Activated CD8-positive, alpha-beta T cell treated with anti-CD3 and anti-CD28 coated beads, Interleukin-2, amount 10 ng/mL, durations not matched to agents 7 days and 5 days (primary cell): ENCODE measurements around the gene SMOC2. TPM values are rescaled to one million over a fixed set of nuclear protein-coding genes. Genes with fewer than 3 reads are reported as not detected.

ENCODE experiments used
- ATAC-seq: fragments of 150-1000 bp; cut with Tn5 transposase; one replicate; pipeline ENCODE4 v1.10.0; 2021; ENCODE audit warnings: moderate library complexity
- CTCF ChIA-PET: fragments of 350-600 bp; sonication (Branson Sonifier 250); formaldehyde crosslinking; loops from one replicate; lab custom pipeline; 2021; ENCODE audit warnings: antibody characterized with exemption; lab: Charles Lee
- POLR2A ChIA-PET: fragments of 350-600 bp; sonication (Branson Sonifier 250); formaldehyde crosslinking; loops from one replicate; lab custom pipeline; 2021; ENCODE audit warnings: antibody characterized with exemption; lab: Charles Lee
- DNase-seq: peaks from one replicate; pipeline ENCODE4 v3.0.0-alpha.2; 2020
- H3K27ac Mint-ChIP-seq: one replicate; pipeline ENCODE4 v1.8.0; 2021; ENCODE audit warnings: mild to moderate bottlenecking, mixed read lengths
- H3K27me3 Mint-ChIP-seq: one replicate; pipeline ENCODE4 v1.8.0; 2021; ENCODE audit warnings: low read depth, mixed read lengths
- H3K36me3 Mint-ChIP-seq: one replicate; pipeline ENCODE4 v1.8.0; 2021; ENCODE audit warnings: low read depth, mixed read lengths
- H3K4me1 Mint-ChIP-seq: one replicate; pipeline ENCODE4 v1.8.0; 2021; ENCODE audit warnings: low read depth, mixed read lengths
- H3K4me3 Mint-ChIP-seq: one replicate; pipeline ENCODE4 v1.8.0; 2021; ENCODE audit warnings: mild to moderate bottlenecking, mixed read lengths
- H3K9me3 Mint-ChIP-seq: one replicate; pipeline ENCODE4 v1.8.0; 2022; ENCODE audit warnings: mixed read lengths; ENCODE audit not compliant: insufficient read depth
- total RNA-seq, 2 experiments: library from RNA; stranded (reverse); gene quantifications; one replicate each; pipeline ENCODE4 v1.2.3, GENCODE V29; 2021

The SMOC2 gene
- total RNA-seq, 2 experiments from 2014 or later, result not detected

- DNase-seq, result no peak
- no peaks in the 10 kb centered on the region for H3K36me3 Mint-ChIP-seq
- H3K4me1 Mint-ChIP-seq, result no peaks in the 10 kb centered on the region
- ChIA-PET CTCF (no interaction called here), POLR2A (no interaction called here)
- no peak for ATAC-seq
- H3K27me3 Mint-ChIP-seq, result no peaks in the 10 kb centered on the region
- H3K9me3 Mint-ChIP-seq, result no peaks in the 10 kb centered on the region
- H3K27ac Mint-ChIP-seq, result no peak overlapping the region
- H3K4me3 Mint-ChIP-seq, result no peak overlapping the region
These were observed 195.4 kb downstream of the SMOC2 start for GRCh38 chr6:168636147-168637004.

GRCh38 chr6:168637834-168638233 lies 196.8 kb downstream of the SMOC2 start:
- no peaks in the 10 kb centered on the region for H3K9me3 Mint-ChIP-seq
- H3K27me3 Mint-ChIP-seq, result no peaks in the 10 kb centered on the region
- no peaks in the 10 kb centered on the region for H3K36me3 Mint-ChIP-seq
- no peaks in the 10 kb centered on the region for H3K4me1 Mint-ChIP-seq
- ChIA-PET CTCF (no interaction called here), POLR2A (no interaction called here)
- H3K27ac Mint-ChIP-seq, result no peak overlapping the region
- ATAC-seq (no peak), DNase-seq (no peak)
- no peak overlapping the region for H3K4me3 Mint-ChIP-seq

- no peak overlapping the region for H3K27ac Mint-ChIP-seq
- no peak overlapping the region for H3K4me3 Mint-ChIP-seq
- no peaks in the 10 kb centered on the region for H3K27me3 Mint-ChIP-seq
- no peak for ATAC-seq
- H3K9me3 Mint-ChIP-seq, result no peaks in the 10 kb centered on the region
- H3K36me3 Mint-ChIP-seq, result no peaks in the 10 kb centered on the region
- ChIA-PET CTCF (no interaction called here), POLR2A (no interaction called here)
- no peak for DNase-seq
- no peaks in the 10 kb centered on the region for H3K4me1 Mint-ChIP-seq
These were observed 197.7 kb downstream of the SMOC2 start for GRCh38 chr6:168638468-168639271.

- CTCF ChIA-PET, result no interaction called here
- Mint-ChIP-seq H3K4me3 (no peak overlapping the region), H3K27me3 (no peaks in the 10 kb centered on the region)
These were observed 199.2 kb downstream of the SMOC2 start for GRCh38 chr6:168640181-168640580.

GRCh38 chr6:168640768-168641167 lies 199.8 kb downstream of the SMOC2 start:
- Mint-ChIP-seq H3K36me3 (no peaks in the 10 kb centered on the region), H3K27ac (no peak overlapping the region), H3K9me3 (no peaks in the 10 kb centered on the region), H3K4me3 (no peak overlapping the region), H3K4me1 (no peaks in the 10 kb centered on the region), H3K27me3 (no peaks in the 10 kb centered on the region)
- CTCF ChIA-PET, result no interaction called here
- DNase-seq, result no peak
- POLR2A ChIA-PET, result no interaction called here
- no peak for ATAC-seq

More at GRCh38 chr6:168640181-168640580, 199.2 kb downstream of the SMOC2 start:
- Mint-ChIP-seq H3K9me3 (no peaks in the 10 kb centered on the region), H3K4me1 (no peaks in the 10 kb centered on the region), H3K27ac (no peak overlapping the region), H3K36me3 (no peaks in the 10 kb centered on the region)
- POLR2A ChIA-PET, result no interaction called here
- no peak for DNase-seq
- ATAC-seq, result no peak

GRCh38 chr6:168641446-168641845 lies 200.5 kb downstream of the SMOC2 start:
- H3K4me1 Mint-ChIP-seq, result no peaks in the 10 kb centered on the region
- ATAC-seq, result no peak
- H3K9me3 Mint-ChIP-seq, result no peaks in the 10 kb centered on the region
- CTCF ChIA-PET, result no interaction called here
- no peak overlapping the region for H3K27ac Mint-ChIP-seq
- DNase-seq, result no peak
- no peaks in the 10 kb centered on the region for H3K36me3 Mint-ChIP-seq
- no peaks in the 10 kb centered on the region for H3K27me3 Mint-ChIP-seq
- POLR2A ChIA-PET, result no interaction called here
- no peak overlapping the region for H3K4me3 Mint-ChIP-seq

GRCh38 chr6:168643401-168643800 lies 202.4 kb downstream of the SMOC2 start:
- Mint-ChIP-seq H3K27ac (no peak overlapping the region), H3K36me3 (no peaks in the 10 kb centered on the region), H3K9me3 (no peaks in the 10 kb centered on the region), H3K4me3 (no peak overlapping the region), H3K4me1 (no peaks in the 10 kb centered on the region), H3K27me3 (no peaks in the 10 kb centered on the region)
- ATAC-seq, result no peak
- ChIA-PET CTCF (no interaction called here), POLR2A (no interaction called here)
- no peak for DNase-seq

- Mint-ChIP-seq H3K9me3 (no peaks in the 10 kb centered on the region), H3K27ac (no peak overlapping the region), H3K27me3 (no peaks in the 10 kb centered on the region), H3K4me3 (no peak overlapping the region), H3K36me3 (no peaks in the 10 kb centered on the region), H3K4me1 (no peaks in the 10 kb centered on the region)
- ChIA-PET CTCF (no interaction called here), POLR2A (no interaction called here)
- no peak for DNase-seq
- no peak for ATAC-seq
These were observed 204.3 kb downstream of the SMOC2 start for GRCh38 chr6:168645326-168645725.

- no peaks in the 10 kb centered on the region for H3K4me1 Mint-ChIP-seq
- DNase-seq (no peak), ATAC-seq (no peak)
- ChIA-PET POLR2A (no interaction called here), CTCF (interaction anchor here (0.6 kb wide), 1 partner anchor 193 kb away, joined by 4 read pairs; no protein-coding TSS in a partner anchor)
- no peaks in the 10 kb centered on the region for H3K36me3 Mint-ChIP-seq
- no peak overlapping the region for H3K27ac Mint-ChIP-seq
- no peaks in the 10 kb centered on the region for H3K27me3 Mint-ChIP-seq
- H3K9me3 Mint-ChIP-seq, result no peaks in the 10 kb centered on the region
- H3K4me3 Mint-ChIP-seq, result no peak overlapping the region
These were observed 206.3 kb downstream of the SMOC2 start for GRCh38 chr6:168647271-168647670.

GRCh38 chr6:168648240-168649125 lies 207.5 kb downstream of the SMOC2 start:
- no peaks in the 10 kb centered on the region for H3K27me3 Mint-ChIP-seq
- POLR2A ChIA-PET, result no interaction called here
- CTCF ChIA-PET, result no interaction called here
- no peaks in the 10 kb centered on the region for H3K36me3 Mint-ChIP-seq
- H3K9me3 Mint-ChIP-seq, result no peaks in the 10 kb centered on the region
- no peaks in the 10 kb centered on the region for H3K4me1 Mint-ChIP-seq
- no peak overlapping the region for H3K27ac Mint-ChIP-seq
- ATAC-seq (no peak), DNase-seq (no peak)
- no peak overlapping the region for H3K4me3 Mint-ChIP-seq

GRCh38 chr6:168649209-168649608 lies 208.2 kb downstream of the SMOC2 start:
- POLR2A ChIA-PET, result no interaction called here

More at GRCh38 chr6:168649209-168649608, 208.2 kb downstream of the SMOC2 start:
- Mint-ChIP-seq H3K27me3 (no peaks in the 10 kb centered on the region), H3K4me1 (no peaks in the 10 kb centered on the region), H3K4me3 (no peak overlapping the region), H3K27ac (no peak overlapping the region), H3K36me3 (no peaks in the 10 kb centered on the region), H3K9me3 (no peaks in the 10 kb centered on the region)
- ATAC-seq (no peak), DNase-seq (no peak)
- CTCF ChIA-PET, result no interaction called here
